Neuronal stem cell (in vitro differentiated cells): ENCODE measurements around the gene MERTK.
A peak's percentile ranks its signal among the peaks of the same experiment; 100 is the strongest.

Source experiments
- DNase-seq: peaks from one replicate; pipeline ENCODE4 v3.0.0-alpha.2; 2013; ENCODE audit warnings: low spot score
- H2AFZ ChIP-seq: one replicate; pipeline ENCODE4 v1.6.1; 2013; ENCODE audit warnings: mild to moderate bottlenecking, low read length, inconsistent platforms
- H2AK5ac ChIP-seq: 2 replicates; pipeline ENCODE4 v1.6.1; 2013; ENCODE audit warnings: low read depth, mild to moderate bottlenecking, inconsistent platforms, low read length, moderate library complexity, mixed read lengths
- H2BK120ac ChIP-seq: 2 replicates; pipeline ENCODE4 v1.6.1; 2013; ENCODE audit warnings: low read depth, mild to moderate bottlenecking, inconsistent platforms, low read length, moderate library complexity, mixed read lengths
- H2BK12ac ChIP-seq: one replicate; pipeline ENCODE4 v1.6.1; 2013; ENCODE audit warnings: low read length, inconsistent platforms
- H2BK15ac ChIP-seq: 2 replicates; pipeline ENCODE4 v1.6.1; 2013; ENCODE audit warnings: mild to moderate bottlenecking, low read length, inconsistent platforms, mixed read lengths
- H2BK5ac ChIP-seq: one replicate; pipeline ENCODE4 v1.6.1; 2013; ENCODE audit warnings: inconsistent platforms, mild to moderate bottlenecking, low read length, moderate library complexity
- H3K14ac ChIP-seq: one replicate; pipeline ENCODE4 v1.6.1; 2013; ENCODE audit warnings: low read length, inconsistent platforms
- H3K18ac ChIP-seq: 2 replicates; pipeline ENCODE4 v1.6.1; 2013; ENCODE audit warnings: low read length, inconsistent platforms
- H3K23ac ChIP-seq: 2 replicates; pipeline ENCODE4 v1.6.1; 2013; ENCODE audit warnings: low read depth, mild to moderate bottlenecking, mixed read lengths, low read length, inconsistent platforms; ENCODE audit not compliant: poor library complexity
- H3K27ac ChIP-seq: replicated peaks from 3 replicates; pipeline ENCODE4 v1.5.1; 2013; ENCODE audit warnings: low read length, inconsistent platforms
- H3K27me3 ChIP-seq, 3 experiments: 2 replicates each; pipeline ENCODE4 v1.6.1; 2013; ENCODE audit warnings: low read length in 3 of 3, mild to moderate bottlenecking in 2 of 3, inconsistent platforms in 1 of 3, low read depth in 1 of 3, mixed read lengths in 1 of 3, moderate library complexity in 1 of 3; ENCODE audit not compliant: control insufficient read depth in 3 of 3, insufficient read depth in 3 of 3
- H3K36me3 ChIP-seq, 2 donors: replicated peaks in 1 of 2; 2 replicates each; pipeline ENCODE4 v1.6.1; 2013; ENCODE audit warnings: low read length in 2 of 2; ENCODE audit not compliant: control insufficient read depth in 2 of 2, insufficient read depth in 2 of 2
- H3K4ac ChIP-seq: 2 replicates; pipeline ENCODE4 v1.6.1; 2013; ENCODE audit warnings: inconsistent platforms, mild to moderate bottlenecking, low read length, moderate library complexity
- H3K4me1 ChIP-seq, 2 donors: 1 replicate in 1 of 2; 2 replicates in 1 of 2; pipeline ENCODE4 v1.6.1; 2013; ENCODE audit warnings: low read length in 2 of 2, low read depth in 1 of 2; ENCODE audit not compliant: control insufficient read depth in 2 of 2, insufficient read depth in 1 of 2
- H3K4me2 ChIP-seq: one replicate; pipeline ENCODE4 v1.6.1; 2013; ENCODE audit warnings: mild to moderate bottlenecking, low read length, inconsistent platforms; ENCODE audit not compliant: insufficient read depth, poor library complexity, severe bottlenecking
- H3K4me3 ChIP-seq, 2 donors: 2 replicates each; pipeline ENCODE4 v1.5.1; 2013; ENCODE audit warnings: low read length in 2 of 2, mild to moderate bottlenecking in 2 of 2, inconsistent platforms in 1 of 2, moderate library complexity in 1 of 2
- H3K79me1 ChIP-seq: one replicate; pipeline ENCODE4 v1.6.1; 2013; ENCODE audit warnings: low read depth, mild to moderate bottlenecking, inconsistent platforms, low read length, moderate library complexity
- H3K9ac ChIP-seq: one replicate; pipeline ENCODE4 v1.6.1; 2013; ENCODE audit warnings: mild to moderate bottlenecking, low read depth, low read length, inconsistent platforms; ENCODE audit not compliant: poor library complexity
- H3K9me3 ChIP-seq, 2 donors: replicated peaks in 1 of 2; 2 replicates each; pipeline versions ENCODE3 to v1.6.1; 2013; ENCODE audit warnings: low read length in 2 of 2, mild to moderate bottlenecking in 2 of 2, inconsistent platforms in 1 of 2, low read depth in 1 of 2, mixed read lengths in 1 of 2, moderate library complexity in 1 of 2; ENCODE audit not compliant: control insufficient read depth in 2 of 2, insufficient read depth in 1 of 2
- H4K8ac ChIP-seq: one replicate; pipeline ENCODE4 v1.6.1; 2013; ENCODE audit warnings: low read depth, mild to moderate bottlenecking, inconsistent platforms, low read length, moderate library complexity
- H4K91ac ChIP-seq: one replicate; pipeline ENCODE4 v1.6.1; 2013; ENCODE audit warnings: low read length, low read depth, mild to moderate bottlenecking, inconsistent platforms; ENCODE audit not compliant: poor library complexity
- WGBS, 2 donors: extraction: QIAGEN DNeasy Blood & Tissue Kit; methylation state at CpG; one replicate each; pipeline ENCODE4 v1.1.7; 2013; ENCODE audit warnings: missing lambda C conversion rate in 2 of 2, mixed read lengths in 1 of 2; ENCODE audit not compliant: insufficient read length in 2 of 2, insufficient replicate concordance in 1 of 2; ENCODE audit errors: extremely low coverage in 2 of 2; 5-methylcytosine and 5-hydroxymethylcytosine counted together

Gene MERTK

GRCh38 chr2:111938392-111938791 is 40.0 kb downstream of the MERTK start:
- no peak overlapping the region for H3K23ac ChIP-seq
- H3K27me3 ChIP-seq = no peaks in the 10 kb centered on the region
- H3K36me3 ChIP-seq = no peaks in the 10 kb centered on the region
- no peak overlapping the region for H3K4me3 ChIP-seq
- no peak overlapping the region for H2BK5ac ChIP-seq
- H3K14ac ChIP-seq = no peak overlapping the region
- no peak overlapping the region for H4K91ac ChIP-seq
- H3K4ac ChIP-seq = no peak overlapping the region
- no peak overlapping the region for H3K4me2 ChIP-seq
- H2BK12ac ChIP-seq = no peak overlapping the region
- no peaks in the 10 kb centered on the region for H3K9me3 ChIP-seq
- H2BK15ac ChIP-seq = no peak overlapping the region
- H3K27ac ChIP-seq = no peak overlapping the region
- no peak for DNase-seq
- no peak overlapping the region for H3K9ac ChIP-seq
- H2AK5ac ChIP-seq = no peak overlapping the region
- no peak overlapping the region for H3K18ac ChIP-seq
- no peak overlapping the region for H2BK120ac ChIP-seq
- no peaks in the 10 kb centered on the region for H3K79me1 ChIP-seq
- H2AFZ ChIP-seq = no peak overlapping the region
- H4K8ac ChIP-seq = no peak overlapping the region
- H3K4me1 ChIP-seq = peaks cover 0 to 4% of the 10 kb centered on the region in 2 donors

GRCh38 chr2:111940333-111941196 is 42.2 kb downstream of the MERTK start:
- Histone ChIP-seq H3K23ac (no peak overlapping the region), H3K36me3 (no peaks in the 10 kb centered on the region), H2BK12ac (no peak overlapping the region), H3K9ac (no peak overlapping the region), H2BK5ac (no peak overlapping the region), H3K14ac (no peak overlapping the region), H3K4me2 (no peak overlapping the region), H2AK5ac (no peak overlapping the region), H3K4ac (no peak overlapping the region), H3K4me1 (peaks cover 0 to 6% of the 10 kb centered on the region in 2 donors), H3K9me3 (no peaks in the 10 kb centered on the region), H3K27me3 (no peaks in the 10 kb centered on the region), H2AFZ (no peak overlapping the region), H2BK15ac (no peak overlapping the region), H4K8ac (no peak overlapping the region), H3K79me1 (no peaks in the 10 kb centered on the region), H3K18ac (no peak overlapping the region), H2BK120ac (no peak overlapping the region), H3K4me3 (no peak overlapping the region), H3K27ac (no peak overlapping the region), H4K91ac (no peak overlapping the region)
- no peak for DNase-seq
- WGBS, 2 donors = no CpG with 5 or more reads among the region's 10 CpGs

- no peak overlapping the region for H2BK15ac ChIP-seq
- H3K4me1 ChIP-seq = peaks cover 0 to 10% of the 10 kb centered on the region in 2 donors
- H2BK12ac ChIP-seq = no peak overlapping the region
- peak overlapping the region; percentile 25 for H3K18ac ChIP-seq
- no peak overlapping the region for H4K8ac ChIP-seq
- H3K4ac ChIP-seq = no peak overlapping the region
- H3K23ac ChIP-seq = no peak overlapping the region
- H3K9me3 ChIP-seq = no peaks in the 10 kb centered on the region
- H3K27ac ChIP-seq = no peak overlapping the region
- H2BK120ac ChIP-seq = no peak overlapping the region
- H3K9ac ChIP-seq = no peak overlapping the region
- H2AK5ac ChIP-seq = no peak overlapping the region
- peaks cover 0 to under 1% of the 10 kb centered on the region in 2 donors for H3K36me3 ChIP-seq
- no peak overlapping the region for H3K14ac ChIP-seq
- no peak overlapping the region for H4K91ac ChIP-seq
- no CpG with 5 or more reads among the region's 4 CpGs for WGBS, 2 donors
- H3K27me3 ChIP-seq = no peaks in the 10 kb centered on the region
- H3K4me2 ChIP-seq = no peak overlapping the region
- H2BK5ac ChIP-seq = no peak overlapping the region
- H3K4me3 ChIP-seq = no peak overlapping the region
- H3K79me1 ChIP-seq = no peaks in the 10 kb centered on the region
- DNase-seq = no peak
- no peak overlapping the region for H2AFZ ChIP-seq
Measured at GRCh38 chr2:111941531-111941930, 43.1 kb downstream of the MERTK start.

GRCh38 chr2:111944531-111945210 is 46.3 kb downstream of the MERTK start:
- H2BK5ac ChIP-seq = no peak overlapping the region
- no peak overlapping the region for H4K91ac ChIP-seq
- no peak overlapping the region for H3K4me3 ChIP-seq
- H2BK120ac ChIP-seq = no peak overlapping the region
- H3K4me1 ChIP-seq = peaks cover 0 to 7% of the 10 kb centered on the region in 2 donors
- no peak overlapping the region for H2AFZ ChIP-seq
- no peak overlapping the region for H3K9ac ChIP-seq
- H2BK12ac ChIP-seq = no peak overlapping the region
- no CpG with 5 or more reads among the region's 5 CpGs for WGBS, 2 donors
- H4K8ac ChIP-seq = no peak overlapping the region
- H3K18ac ChIP-seq = no peak overlapping the region
- H3K23ac ChIP-seq = no peak overlapping the region
- H3K36me3 ChIP-seq = peaks cover 0 to 9% of the 10 kb centered on the region in 2 donors
- H3K4me2 ChIP-seq = no peak overlapping the region
- no peaks in the 10 kb centered on the region for H3K9me3 ChIP-seq
- no peak overlapping the region for H2AK5ac ChIP-seq
- H2BK15ac ChIP-seq = no peak overlapping the region
- no peaks in the 10 kb centered on the region for H3K27me3 ChIP-seq
- no peaks in the 10 kb centered on the region for H3K79me1 ChIP-seq
- no peak overlapping the region for H3K27ac ChIP-seq
- no peak overlapping the region for H3K4ac ChIP-seq
- DNase-seq = no peak
- H3K14ac ChIP-seq = no peak overlapping the region
